ENCODE measurements around the gene GNA14. TPM values are rescaled to one million over a fixed set of nuclear protein-coding genes. Genes with fewer than 3 reads are reported as not detected.

The GNA14 gene
- total and polyA plus RNA-seq, 12 donors: 1.7 to 11.9 (median 2.9) TPM

- intact Hi-C loops (cut with DNase I): loop anchor here (10.0 kb wide), 2 partner anchors 194 to 214 kb away; no protein-coding TSS in a partner anchor
- Histone ChIP-seq H3K27ac (peak overlapping the region in 2 of 5 donors; percentile 27 to 74), H3K4me3 (peak overlapping the region in 1 of 4 donors; percentile 64), H3K9me3 (replicated peaks in 1 of 3) (no peaks in the 10 kb centered on the region), H3K27me3 (peaks cover 12% of the 10 kb centered on the region), H3K36me3 (replicated peaks in 1 of 2) (no peaks in the 10 kb centered on the region), H3K4me1 (replicated peaks in 1 of 2) (peaks cover 0 to 11% of the 10 kb centered on the region in 2 donors)
- DNase-seq: no peak
- WGBS, 4 donors: 50 to 60% (median 55%) methylated on average over 10 of the region's 10 CpGs
- TF ChIP-seq, protein P1, sequence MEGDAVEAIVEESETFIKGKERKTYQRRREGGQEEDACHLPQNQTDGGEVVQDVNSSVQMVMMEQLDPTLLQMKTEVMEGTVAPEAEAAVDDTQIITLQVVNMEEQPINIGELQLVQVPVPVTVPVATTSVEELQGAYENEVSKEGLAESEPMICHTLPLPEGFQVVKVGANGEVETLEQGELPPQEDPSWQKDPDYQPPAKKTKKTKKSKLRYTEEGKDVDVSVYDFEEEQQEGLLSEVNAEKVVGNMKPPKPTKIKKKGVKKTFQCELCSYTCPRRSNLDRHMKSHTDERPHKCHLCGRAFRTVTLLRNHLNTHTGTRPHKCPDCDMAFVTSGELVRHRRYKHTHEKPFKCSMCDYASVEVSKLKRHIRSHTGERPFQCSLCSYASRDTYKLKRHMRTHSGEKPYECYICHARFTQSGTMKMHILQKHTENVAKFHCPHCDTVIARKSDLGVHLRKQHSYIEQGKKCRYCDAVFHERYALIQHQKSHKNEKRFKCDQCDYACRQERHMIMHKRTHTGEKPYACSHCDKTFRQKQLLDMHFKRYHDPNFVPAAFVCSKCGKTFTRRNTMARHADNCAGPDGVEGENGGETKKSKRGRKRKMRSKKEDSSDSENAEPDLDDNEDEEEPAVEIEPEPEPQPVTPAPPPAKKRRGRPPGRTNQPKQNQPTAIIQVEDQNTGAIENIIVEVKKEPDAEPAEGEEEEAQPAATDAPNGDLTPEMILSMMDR (IDR thresholded peaks at IDR 0.05): peak; percentile 14 to 43 (median 32)
- TF ChIP-seq POLR2A (IDR thresholded peaks at IDR 0.05): no peak
These were observed 1.1 kb upstream of the GNA14 start for GRCh38 chr9:77649109-77649812.

DNA sequence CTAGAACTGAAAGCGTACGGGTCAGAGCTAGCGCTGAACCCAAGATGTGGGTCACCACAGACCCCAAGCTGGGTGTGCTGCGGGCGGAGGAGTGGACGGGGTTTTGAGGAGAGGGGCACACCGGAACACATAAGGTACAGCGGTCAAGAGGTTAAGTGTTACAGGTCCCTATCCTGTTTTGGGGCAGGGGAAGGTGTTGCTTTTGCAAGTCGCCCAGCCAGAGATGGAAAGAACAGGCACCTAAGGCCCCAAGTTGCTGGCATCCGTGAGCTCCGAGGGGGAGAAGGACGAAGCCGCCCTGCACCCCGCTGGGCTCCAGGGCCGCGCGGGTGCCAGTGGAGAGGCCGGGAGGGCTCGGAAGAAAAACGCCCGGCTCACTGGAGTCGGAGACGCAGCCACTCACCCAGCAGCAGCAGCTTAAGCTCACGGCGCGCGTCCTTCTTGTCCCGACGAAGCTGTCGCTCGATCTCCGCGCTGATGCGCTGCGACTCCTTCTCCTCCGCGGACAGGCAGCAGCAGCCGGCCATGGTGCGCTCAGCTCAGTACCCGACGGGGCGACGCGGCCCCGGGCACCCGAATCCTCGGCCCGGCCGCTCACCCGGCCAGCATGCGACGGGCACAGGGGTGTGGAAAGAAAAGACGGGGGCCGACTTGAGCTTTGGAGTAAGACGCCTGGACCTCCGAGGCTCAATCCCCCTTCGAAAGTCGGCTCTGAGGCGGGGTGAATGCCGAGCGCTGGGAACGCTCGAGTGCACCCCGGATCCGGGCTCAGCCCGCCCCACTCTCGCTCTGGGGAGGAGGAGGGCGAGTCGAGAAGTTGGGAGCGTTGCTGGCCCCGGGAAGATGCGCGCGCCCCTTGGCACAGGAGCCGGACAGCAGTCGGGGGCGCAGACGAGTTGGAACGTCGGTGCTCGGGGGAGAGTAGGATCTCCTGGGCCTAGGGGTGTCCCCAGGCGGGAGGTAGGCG is 572 bp downstream of the GNA14 start:
- DNase-seq: peak in 1 of 7 donors; percentile 8
- intact Hi-C loops (cut with DNase I): loop anchor here (10.0 kb wide), 2 partner anchors 193 to 213 kb away; no protein-coding TSS in a partner anchor
- peak overlapping the region in 2 of 5 donors; percentile 27 to 74 for H3K27ac ChIP-seq

GRCh38 chr9:77643871-77644270 is 4.3 kb downstream of the GNA14 start:
- WGBS, 4 donors: 87 to 95% (median 89%) methylated on average over 5 of the region's 5 CpGs
- DNase-seq: no peak
- TF ChIP-seq POLR2A (IDR thresholded peaks at IDR 0.05): no peak
- TF ChIP-seq, protein P1 (IDR thresholded peaks at IDR 0.05): no peak
- no peaks in the 10 kb centered on the region for H3K9me3 ChIP-seq (replicated peaks in 1 of 3)
- no peak overlapping the region for H3K27ac ChIP-seq
- no peaks in the 10 kb centered on the region for H3K36me3 ChIP-seq (replicated peaks in 1 of 2)
- H3K4me1 ChIP-seq (replicated peaks in 1 of 2): peaks cover 0 to 4% of the 10 kb centered on the region in 2 donors
- intact Hi-C loops (cut with DNase I): loop anchor here (10.0 kb wide), 2 partner anchors 189 to 209 kb away; no protein-coding TSS in a partner anchor
- peaks cover 9% of the 10 kb centered on the region for H3K27me3 ChIP-seq
- H3K4me3 ChIP-seq: no peak overlapping the region

More for the DNA sequence above, 572 bp downstream of the GNA14 start:
- Histone ChIP-seq H3K27me3 (peaks cover 12% of the 10 kb centered on the region), H3K4me1 (replicated peaks in 1 of 2) (peaks cover 0 to 11% of the 10 kb centered on the region in 2 donors), H3K36me3 (replicated peaks in 1 of 2) (no peaks in the 10 kb centered on the region), H3K9me3 (replicated peaks in 1 of 3) (no peaks in the 10 kb centered on the region), H3K4me3 (peak overlapping the region in 2 of 4 donors; percentile 14 to 64)
- TF ChIP-seq, protein P1 (IDR thresholded peaks at IDR 0.05): no peak
- no peak for TF ChIP-seq POLR2A (IDR thresholded peaks at IDR 0.05)
- WGBS, 4 donors: 11 to 27% (median 14%) methylated on average over 38 to 83 of the region's 83 CpGs
